Liver (tissue), 9 donors: ENCODE measurements around the gene POLR2L. TPM values are rescaled to one million over a fixed set of nuclear protein-coding genes. Genes with fewer than 3 reads are reported as not detected.

Source experiments
- DNase-seq: peaks from one replicate; pipeline ENCODE4 v3.0.0-alpha.2; 2017; ENCODE audit warnings: low spot score
- H3K27ac ChIP-seq, 2 donors: one replicate each; pipeline ENCODE4 v1.7.0; 2013; ENCODE audit warnings: inconsistent platforms in 2 of 2, low read length in 2 of 2, control low read depth in 1 of 2, low read depth in 1 of 2, mild to moderate bottlenecking in 1 of 2
- H3K27me3 ChIP-seq, 4 donors: one replicate each; pipeline versions ENCODE4 v1.6.1 to v1.7.0; 2013; ENCODE audit warnings: low read length in 3 of 4, inconsistent platforms in 1 of 4, mild to moderate bottlenecking in 1 of 4, moderate library complexity in 1 of 4; ENCODE audit not compliant: control insufficient read depth in 4 of 4, insufficient read depth in 4 of 4
- H3K36me3 ChIP-seq, 4 donors: one replicate each; pipeline versions ENCODE4 v1.6.1 to v1.7.0; 2013; ENCODE audit warnings: low read length in 3 of 4, mild to moderate bottlenecking in 3 of 4, low read depth in 1 of 4, moderate library complexity in 1 of 4; ENCODE audit not compliant: control insufficient read depth in 4 of 4, insufficient read depth in 3 of 4
- H3K4me1 ChIP-seq, 4 donors: one replicate each; pipeline versions ENCODE4 v1.6.1 to v1.7.0; 2013; ENCODE audit warnings: low read length in 3 of 4, mild to moderate bottlenecking in 3 of 4, moderate library complexity in 1 of 4; ENCODE audit not compliant: control insufficient read depth in 4 of 4, insufficient read depth in 4 of 4
- H3K4me3 ChIP-seq, 3 donors: one replicate each; pipeline versions ENCODE4 v1.6.1 to v1.7.0; 2013; ENCODE audit warnings: low read length in 3 of 3, control low read depth in 1 of 3, low read depth in 1 of 3, mild to moderate bottlenecking in 1 of 3
- H3K9ac ChIP-seq, 2 donors: one replicate each; pipeline ENCODE4 v1.7.0; 2013; ENCODE audit warnings: low read length in 2 of 2, mild to moderate bottlenecking in 2 of 2, moderate library complexity in 2 of 2, control low read depth in 1 of 2, low read depth in 1 of 2
- H3K9me3 ChIP-seq, 4 donors: one replicate each; pipeline versions ENCODE4 v1.6.1 to v1.7.0; 2013; ENCODE audit warnings: low read length in 3 of 4; ENCODE audit not compliant: control insufficient read depth in 4 of 4
- EGR1 ChIP-seq, 2 donors: IDR thresholded peaks; 2 replicates each; pipeline ENCODE4 v1.6.1; 2016 to 2018; ENCODE audit warnings: antibody characterized with exemption in 2 of 2, low read depth in 2 of 2
- FOXA1 ChIP-seq: IDR thresholded peaks from 2 replicates; pipeline ENCODE4 v1.6.1; 2016; ENCODE audit warnings: antibody characterized with exemption
- FOXA2 ChIP-seq: IDR thresholded peaks from 2 replicates; pipeline ENCODE4 v1.6.1; 2016; ENCODE audit warnings: antibody characterized with exemption
- GABPA ChIP-seq, 2 donors: IDR thresholded peaks in 1 of 2; conservative IDR thresholded peaks in 1 of 2; 2 replicates each; pipeline ENCODE4 v1.6.1; 2016; ENCODE audit warnings: antibody characterized with exemption in 2 of 2, mild to moderate bottlenecking in 1 of 2, moderate library complexity in 1 of 2
- HNF4A ChIP-seq, 2 donors: conservative IDR thresholded peaks; 2 replicates each; pipeline ENCODE4 v1.6.1; 2016; ENCODE audit warnings: antibody characterized with exemption in 2 of 2, mild to moderate bottlenecking in 2 of 2
- HNF4G ChIP-seq: IDR thresholded peaks from 2 replicates; pipeline ENCODE4 v1.6.1; 2016; ENCODE audit warnings: antibody characterized with exemption
- JUND ChIP-seq, 2 donors: IDR thresholded peaks; 2 replicates each; pipeline ENCODE4 v1.6.1; 2016; ENCODE audit warnings: antibody characterized with exemption in 2 of 2
- NR2F2 ChIP-seq: IDR thresholded peaks from 2 replicates; pipeline ENCODE4 v1.6.1; 2016; ENCODE audit warnings: antibody characterized with exemption
- RAD21 ChIP-seq, 2 donors: IDR thresholded peaks; 2 replicates each; pipeline ENCODE4 v1.6.1; 2016; ENCODE audit warnings: antibody characterized with exemption in 2 of 2, mild to moderate bottlenecking in 2 of 2
- RXRA ChIP-seq, 2 donors: IDR thresholded peaks; 2 replicates each; pipeline ENCODE4 v1.6.1; 2017 to 2018; ENCODE audit warnings: antibody characterized with exemption in 2 of 2, mild to moderate bottlenecking in 1 of 2
- SP1 ChIP-seq: IDR thresholded peaks from 2 replicates; pipeline ENCODE4 v1.6.1; 2018; ENCODE audit warnings: antibody characterized with exemption, mild to moderate bottlenecking
- TAF1 ChIP-seq: conservative IDR thresholded peaks from 2 replicates; pipeline ENCODE4 v1.6.1; 2016; ENCODE audit warnings: antibody characterized with exemption, mild to moderate bottlenecking
- YY1 ChIP-seq: IDR thresholded peaks from 2 replicates; pipeline ENCODE4 v1.6.1; 2016; ENCODE audit warnings: antibody characterized with exemption, mild to moderate bottlenecking
- WGBS: extraction: QIAGEN DNeasy Blood & Tissue Kit; methylation state at CpG from one replicate; pipeline ENCODE4 v1.1.7; 2013; 5-methylcytosine and 5-hydroxymethylcytosine counted together
- polyA plus RNA-seq, 2 donors: library from polyadenylated mRNA; stranded (reverse) in 1 of 2; unstranded in 1 of 2; fragments of 200-250 nt in 1 of 2; fragments of >200 nt in 1 of 2; fragmentation: Nextera tagmentation in 1 of 2; extraction: Ambion mirVana in 1 of 2; gene quantifications; one replicate each; pipeline versions ENCODE4 v1.2.1 to v1.2.3, GENCODE V29; 2013 to 2015
- total RNA-seq, 2 donors: library from RNA; depleted of rRNA; stranded (reverse); fragments of >200 nt; gene quantifications; one replicate each; pipeline ENCODE4 v1.2.3, GENCODE V29; 2014
- TF ChIP-seq, protein P1 (sequence below): fragments of 150-350 bp; IDR thresholded peaks from 2 replicates; pipeline ENCODE4 v1.5.1; 2017; ENCODE audit warnings: improper control_type of control experiment, low read depth, low read length; ENCODE audit not compliant: missing input control
- TF ChIP-seq, protein P2 (sequence below): IDR thresholded peaks from 2 replicates; pipeline ENCODE4 v1.6.1; 2016; ENCODE audit warnings: antibody characterized with exemption, mild to moderate bottlenecking
- TF ChIP-seq, protein P3 (sequence below): IDR thresholded peaks from 2 replicates; pipeline ENCODE4 v1.6.1; 2016; ENCODE audit warnings: antibody characterized with exemption
- TF ChIP-seq, protein P4 (sequence below): IDR thresholded peaks from 2 replicates; pipeline ENCODE4 v1.6.1; 2016; ENCODE audit warnings: antibody characterized with exemption
- TF ChIP-seq, protein P5 (sequence below): IDR thresholded peaks from 2 replicates; pipeline ENCODE4 v1.6.1; 2016; ENCODE audit warnings: antibody characterized with exemption
- donor health status: healthy.
- donor health status: healthy.
- donor health status: healthy.
- donor health status: healthy.
- donor health status: healthy.

Gene POLR2L
- total and polyA plus RNA-seq, 4 donors, result 28.1 to 230 (median 106) TPM

DNA sequence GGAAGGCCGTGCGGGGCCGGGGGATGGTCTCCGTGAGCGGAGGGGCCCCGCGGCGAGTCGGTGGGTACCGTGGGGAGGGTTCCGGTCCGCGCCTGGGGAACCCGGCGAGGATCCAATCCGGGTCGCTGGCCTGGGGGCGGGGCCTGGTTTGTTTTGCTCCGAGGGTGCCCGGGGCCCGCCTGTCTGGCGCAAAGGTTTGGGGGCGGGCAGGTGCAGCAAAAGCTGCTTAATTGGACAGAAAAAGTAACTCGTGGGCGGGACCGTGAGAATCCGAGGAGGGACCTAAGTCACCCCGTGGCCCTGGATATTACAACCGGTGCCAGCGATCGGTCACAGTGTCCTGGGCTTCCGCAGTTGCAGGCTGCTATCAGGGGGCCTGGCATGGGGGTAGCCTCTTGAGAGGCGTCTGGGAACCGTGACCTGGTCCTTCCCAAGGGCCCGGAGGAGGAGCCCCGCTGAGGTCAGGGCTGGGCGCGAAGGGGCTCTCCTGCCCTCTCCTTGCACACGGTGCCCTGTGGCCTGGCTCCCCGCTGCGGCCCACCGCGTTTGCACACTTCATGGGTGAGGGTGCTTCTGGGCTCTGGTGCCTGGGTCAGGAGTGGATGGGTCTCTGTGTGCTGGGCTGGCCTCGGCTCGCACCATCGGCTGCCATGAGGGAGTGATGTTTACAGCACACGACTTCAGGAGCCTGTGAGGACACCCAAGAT, 22.2 kb downstream of the POLR2L start:
- WGBS, result 1% methylated on average over 47 of the region's 47 CpGs
- H3K4me1 ChIP-seq, result peaks cover 30 to 54% (median 42%) of the 10 kb centered on the region in 4 donors
- peak; percentile 90 for DNase-seq

More for the DNA sequence above, 22.2 kb downstream of the POLR2L start:
- Histone ChIP-seq H3K36me3 (peaks cover 0 to 18% (median 3%) of the 10 kb centered on the region in 4 donors), H3K9ac (peak overlapping the region; percentile 62 to 85), H3K4me3 (peak overlapping the region; percentile 92 to 99 (median 98)), H3K27ac (peak overlapping the region; percentile 87 to 95), H3K9me3 (no peaks in the 10 kb centered on the region), H3K27me3 (no peaks in the 10 kb centered on the region)
- TF ChIP-seq EGR1 (IDR thresholded peaks at IDR 0.05; ENCODE audit: low read depth in 2 of 2), result peak; percentile 20 to 44
- TF ChIP-seq TAF1, result peak; percentile 81
- TF ChIP-seq GABPA (IDR thresholded peaks at IDR 0.05 in 1 of 2, conservative IDR thresholded peaks at IDR 0.05 in 1 of 2), result peak in 1 of 2 donors; percentile 34
- TF ChIP-seq JUND (IDR thresholded peaks at IDR 0.05), result no peak
- no peak for TF ChIP-seq FOXA2
- TF ChIP-seq RXRA (IDR thresholded peaks at IDR 0.05), result peak in 1 of 2 donors; percentile 65
- no peak for TF ChIP-seq YY1
- TF ChIP-seq, protein P1, sequence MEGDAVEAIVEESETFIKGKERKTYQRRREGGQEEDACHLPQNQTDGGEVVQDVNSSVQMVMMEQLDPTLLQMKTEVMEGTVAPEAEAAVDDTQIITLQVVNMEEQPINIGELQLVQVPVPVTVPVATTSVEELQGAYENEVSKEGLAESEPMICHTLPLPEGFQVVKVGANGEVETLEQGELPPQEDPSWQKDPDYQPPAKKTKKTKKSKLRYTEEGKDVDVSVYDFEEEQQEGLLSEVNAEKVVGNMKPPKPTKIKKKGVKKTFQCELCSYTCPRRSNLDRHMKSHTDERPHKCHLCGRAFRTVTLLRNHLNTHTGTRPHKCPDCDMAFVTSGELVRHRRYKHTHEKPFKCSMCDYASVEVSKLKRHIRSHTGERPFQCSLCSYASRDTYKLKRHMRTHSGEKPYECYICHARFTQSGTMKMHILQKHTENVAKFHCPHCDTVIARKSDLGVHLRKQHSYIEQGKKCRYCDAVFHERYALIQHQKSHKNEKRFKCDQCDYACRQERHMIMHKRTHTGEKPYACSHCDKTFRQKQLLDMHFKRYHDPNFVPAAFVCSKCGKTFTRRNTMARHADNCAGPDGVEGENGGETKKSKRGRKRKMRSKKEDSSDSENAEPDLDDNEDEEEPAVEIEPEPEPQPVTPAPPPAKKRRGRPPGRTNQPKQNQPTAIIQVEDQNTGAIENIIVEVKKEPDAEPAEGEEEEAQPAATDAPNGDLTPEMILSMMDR, result no peak
- TF ChIP-seq, protein P2, sequence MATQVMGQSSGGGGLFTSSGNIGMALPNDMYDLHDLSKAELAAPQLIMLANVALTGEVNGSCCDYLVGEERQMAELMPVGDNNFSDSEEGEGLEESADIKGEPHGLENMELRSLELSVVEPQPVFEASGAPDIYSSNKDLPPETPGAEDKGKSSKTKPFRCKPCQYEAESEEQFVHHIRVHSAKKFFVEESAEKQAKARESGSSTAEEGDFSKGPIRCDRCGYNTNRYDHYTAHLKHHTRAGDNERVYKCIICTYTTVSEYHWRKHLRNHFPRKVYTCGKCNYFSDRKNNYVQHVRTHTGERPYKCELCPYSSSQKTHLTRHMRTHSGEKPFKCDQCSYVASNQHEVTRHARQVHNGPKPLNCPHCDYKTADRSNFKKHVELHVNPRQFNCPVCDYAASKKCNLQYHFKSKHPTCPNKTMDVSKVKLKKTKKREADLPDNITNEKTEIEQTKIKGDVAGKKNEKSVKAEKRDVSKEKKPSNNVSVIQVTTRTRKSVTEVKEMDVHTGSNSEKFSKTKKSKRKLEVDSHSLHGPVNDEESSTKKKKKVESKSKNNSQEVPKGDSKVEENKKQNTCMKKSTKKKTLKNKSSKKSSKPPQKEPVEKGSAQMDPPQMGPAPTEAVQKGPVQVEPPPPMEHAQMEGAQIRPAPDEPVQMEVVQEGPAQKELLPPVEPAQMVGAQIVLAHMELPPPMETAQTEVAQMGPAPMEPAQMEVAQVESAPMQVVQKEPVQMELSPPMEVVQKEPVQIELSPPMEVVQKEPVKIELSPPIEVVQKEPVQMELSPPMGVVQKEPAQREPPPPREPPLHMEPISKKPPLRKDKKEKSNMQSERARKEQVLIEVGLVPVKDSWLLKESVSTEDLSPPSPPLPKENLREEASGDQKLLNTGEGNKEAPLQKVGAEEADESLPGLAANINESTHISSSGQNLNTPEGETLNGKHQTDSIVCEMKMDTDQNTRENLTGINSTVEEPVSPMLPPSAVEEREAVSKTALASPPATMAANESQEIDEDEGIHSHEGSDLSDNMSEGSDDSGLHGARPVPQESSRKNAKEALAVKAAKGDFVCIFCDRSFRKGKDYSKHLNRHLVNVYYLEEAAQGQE, result peak; percentile 53
- TF ChIP-seq HNF4A (conservative IDR thresholded peaks at IDR 0.05), result peak; percentile 42 to 66
- peak; percentile 74 for TF ChIP-seq SP1
- no peak for TF ChIP-seq HNF4G
- TF ChIP-seq FOXA1, result no peak
- TF ChIP-seq, protein P3, sequence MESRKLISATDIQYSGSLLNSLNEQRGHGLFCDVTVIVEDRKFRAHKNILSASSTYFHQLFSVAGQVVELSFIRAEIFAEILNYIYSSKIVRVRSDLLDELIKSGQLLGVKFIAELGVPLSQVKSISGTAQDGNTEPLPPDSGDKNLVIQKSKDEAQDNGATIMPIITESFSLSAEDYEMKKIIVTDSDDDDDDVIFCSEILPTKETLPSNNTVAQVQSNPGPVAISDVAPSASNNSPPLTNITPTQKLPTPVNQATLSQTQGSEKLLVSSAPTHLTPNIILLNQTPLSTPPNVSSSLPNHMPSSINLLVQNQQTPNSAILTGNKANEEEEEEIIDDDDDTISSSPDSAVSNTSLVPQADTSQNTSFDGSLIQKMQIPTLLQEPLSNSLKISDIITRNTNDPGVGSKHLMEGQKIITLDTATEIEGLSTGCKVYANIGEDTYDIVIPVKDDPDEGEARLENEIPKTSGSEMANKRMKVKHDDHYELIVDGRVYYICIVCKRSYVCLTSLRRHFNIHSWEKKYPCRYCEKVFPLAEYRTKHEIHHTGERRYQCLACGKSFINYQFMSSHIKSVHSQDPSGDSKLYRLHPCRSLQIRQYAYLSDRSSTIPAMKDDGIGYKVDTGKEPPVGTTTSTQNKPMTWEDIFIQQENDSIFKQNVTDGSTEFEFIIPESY, result no peak
- no peak for TF ChIP-seq RAD21 (IDR thresholded peaks at IDR 0.05)
- TF ChIP-seq, protein P4, sequence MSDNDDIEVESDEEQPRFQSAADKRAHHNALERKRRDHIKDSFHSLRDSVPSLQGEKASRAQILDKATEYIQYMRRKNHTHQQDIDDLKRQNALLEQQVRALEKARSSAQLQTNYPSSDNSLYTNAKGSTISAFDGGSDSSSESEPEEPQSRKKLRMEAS, result no peak
- TF ChIP-seq NR2F2, result peak; percentile 36
- TF ChIP-seq, protein P5, sequence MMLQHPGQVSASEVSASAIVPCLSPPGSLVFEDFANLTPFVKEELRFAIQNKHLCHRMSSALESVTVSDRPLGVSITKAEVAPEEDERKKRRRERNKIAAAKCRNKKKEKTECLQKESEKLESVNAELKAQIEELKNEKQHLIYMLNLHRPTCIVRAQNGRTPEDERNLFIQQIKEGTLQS, result no peak
